ENCODE results near the gene FGFR2.

The FGFR2 gene

DNA sequence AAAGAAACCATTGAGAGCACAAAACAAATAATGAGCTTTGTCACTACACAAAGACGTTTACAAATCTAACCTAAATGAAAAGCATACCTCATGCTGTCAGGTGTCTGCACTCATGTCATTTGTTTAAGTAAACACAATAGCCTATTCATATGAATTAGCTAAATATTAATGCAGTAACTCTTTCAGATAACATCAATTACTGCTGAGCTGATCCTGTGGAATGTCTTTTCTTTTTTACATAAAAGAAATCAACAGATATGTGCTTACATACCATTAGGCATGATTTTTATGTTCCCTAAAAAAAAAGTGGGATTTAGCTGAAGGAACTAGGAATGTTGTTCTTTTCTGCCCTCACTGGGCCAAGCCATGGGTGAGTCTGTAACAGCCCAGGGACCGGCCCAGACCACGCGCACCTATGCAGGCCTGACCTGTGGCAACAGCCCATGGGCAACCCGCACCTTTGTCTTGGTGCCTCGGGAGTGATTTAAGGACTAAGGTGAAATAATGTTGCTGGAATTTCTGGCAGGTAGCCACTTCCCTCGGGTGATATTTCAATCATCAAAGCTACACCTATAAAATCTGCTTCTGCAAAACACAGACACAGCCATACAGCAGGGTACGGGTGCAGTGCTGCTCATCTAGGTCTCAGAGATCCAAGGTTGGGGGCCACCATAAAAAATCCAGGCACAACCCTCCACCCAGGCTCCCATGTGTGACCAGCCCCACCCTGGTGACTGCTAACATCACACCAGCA lies 44.6 kb downstream of the FGFR2 start:
- TF ChIP-seq, protein P1, sequence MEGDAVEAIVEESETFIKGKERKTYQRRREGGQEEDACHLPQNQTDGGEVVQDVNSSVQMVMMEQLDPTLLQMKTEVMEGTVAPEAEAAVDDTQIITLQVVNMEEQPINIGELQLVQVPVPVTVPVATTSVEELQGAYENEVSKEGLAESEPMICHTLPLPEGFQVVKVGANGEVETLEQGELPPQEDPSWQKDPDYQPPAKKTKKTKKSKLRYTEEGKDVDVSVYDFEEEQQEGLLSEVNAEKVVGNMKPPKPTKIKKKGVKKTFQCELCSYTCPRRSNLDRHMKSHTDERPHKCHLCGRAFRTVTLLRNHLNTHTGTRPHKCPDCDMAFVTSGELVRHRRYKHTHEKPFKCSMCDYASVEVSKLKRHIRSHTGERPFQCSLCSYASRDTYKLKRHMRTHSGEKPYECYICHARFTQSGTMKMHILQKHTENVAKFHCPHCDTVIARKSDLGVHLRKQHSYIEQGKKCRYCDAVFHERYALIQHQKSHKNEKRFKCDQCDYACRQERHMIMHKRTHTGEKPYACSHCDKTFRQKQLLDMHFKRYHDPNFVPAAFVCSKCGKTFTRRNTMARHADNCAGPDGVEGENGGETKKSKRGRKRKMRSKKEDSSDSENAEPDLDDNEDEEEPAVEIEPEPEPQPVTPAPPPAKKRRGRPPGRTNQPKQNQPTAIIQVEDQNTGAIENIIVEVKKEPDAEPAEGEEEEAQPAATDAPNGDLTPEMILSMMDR (IDR thresholded peaks at IDR 0.05; ENCODE audit: control extremely low read depth, extremely low read depth, low read depth, missing control alignments) = no peak
- no peak for DNase-seq (ENCODE audit: extremely low spot score)
- ChIA-PET POLR2A (no interaction called here), CTCF (interaction anchor here (1.2 to 1.6 kb wide), 2 partner anchors 12 to 13 kb away, joined by 3 to 6 read pairs; no protein-coding TSS in a partner anchor)

DNA sequence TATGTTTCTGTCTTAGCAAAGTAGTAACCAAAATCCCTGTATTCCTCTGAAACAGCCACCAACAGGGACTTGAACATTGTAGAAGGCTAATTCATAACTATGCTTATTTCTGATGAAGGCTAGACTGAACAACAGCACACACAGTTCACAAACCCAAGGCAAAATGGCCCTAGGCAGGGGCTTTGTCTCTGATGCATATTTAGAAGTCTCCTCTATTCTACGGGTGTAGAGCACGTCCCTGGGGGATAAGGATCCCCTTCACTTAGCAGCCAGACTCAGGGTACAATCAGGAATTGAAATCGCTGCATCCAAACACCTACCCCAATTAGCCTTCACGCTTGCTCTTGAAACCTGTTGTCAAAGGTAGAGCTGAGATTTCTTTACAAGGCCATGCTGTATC lies 45.5 kb downstream of the FGFR2 start:
- ChIA-PET POLR2A (no interaction called here), CTCF (no interaction called here)
- DNase-seq (ENCODE audit: extremely low spot score) = no peak
- TF ChIP-seq, protein P1 (IDR thresholded peaks at IDR 0.05; ENCODE audit: control extremely low read depth, extremely low read depth, low read depth, missing control alignments) = no peak

DNA sequence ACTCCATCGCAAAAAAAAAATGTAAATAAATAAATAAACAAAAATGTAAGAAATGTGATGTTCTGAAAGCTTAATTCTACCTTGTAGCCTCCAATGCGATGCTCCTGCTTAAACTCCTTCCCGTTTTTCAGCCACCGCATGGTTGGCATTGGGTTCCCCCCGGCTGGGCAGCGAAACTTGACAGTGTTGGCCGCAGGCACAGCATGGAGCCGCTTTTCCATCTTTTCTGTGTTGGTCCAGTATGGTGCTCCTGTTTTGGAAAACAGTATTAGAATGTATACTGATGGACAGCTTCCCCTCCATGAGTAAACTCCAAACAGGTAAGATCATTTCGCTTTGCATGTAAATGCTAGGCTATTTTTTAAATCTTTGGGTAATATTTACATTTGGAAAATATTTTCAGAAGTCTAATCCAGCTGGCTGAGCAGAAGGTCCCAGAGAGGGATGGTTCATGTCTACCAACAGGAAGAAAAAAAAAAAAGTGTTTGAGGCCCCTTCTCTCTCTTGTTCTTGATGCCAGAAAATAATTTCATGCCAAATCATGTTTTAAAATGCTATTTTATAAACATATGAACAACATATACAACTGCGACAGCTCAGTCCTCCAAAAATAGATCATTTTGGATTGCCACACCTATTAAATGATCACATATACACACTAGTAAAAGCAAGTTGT lies 46.9 kb downstream of the FGFR2 start:
- TF ChIP-seq, protein P1 (IDR thresholded peaks at IDR 0.05; ENCODE audit: control extremely low read depth, extremely low read depth, low read depth, missing control alignments) = no peak
- POLR2A ChIA-PET = no interaction called here
- CTCF ChIA-PET = no interaction called here
- no peak for DNase-seq (ENCODE audit: extremely low spot score)

DNA sequence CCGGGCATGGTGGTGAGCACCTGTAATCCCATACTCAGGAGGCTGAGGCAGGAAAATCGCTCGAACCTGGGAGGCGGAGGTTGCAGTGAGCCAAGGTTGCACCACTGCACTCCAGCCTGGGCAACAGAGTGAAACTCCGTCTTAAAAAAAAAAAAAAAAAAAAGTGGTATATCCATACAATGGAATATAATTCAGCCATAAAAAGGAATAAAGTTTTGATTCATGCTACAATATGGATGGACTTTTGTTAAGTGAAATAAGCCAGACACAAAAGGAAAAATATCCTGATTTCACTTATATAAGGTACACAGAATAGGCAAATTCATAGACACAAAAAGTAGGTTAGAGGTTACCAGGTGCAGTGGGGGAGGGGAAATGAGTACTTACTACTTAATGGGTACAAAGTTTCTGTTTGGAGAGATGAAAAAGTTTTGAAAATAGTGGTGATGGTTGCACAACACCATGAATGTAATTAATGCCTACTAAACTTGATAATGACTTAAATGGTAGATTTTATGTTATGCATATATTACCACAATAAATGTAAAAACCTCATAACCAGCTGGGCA lies 53.9 kb downstream of the FGFR2 start:
- ChIA-PET POLR2A (interaction anchor here (0.6 kb wide), 1 partner anchor 53 kb away, joined by 5 read pairs; no protein-coding TSS in a partner anchor), CTCF (no interaction called here)
- no peak for DNase-seq (ENCODE audit: extremely low spot score)
- TF ChIP-seq, protein P1 (IDR thresholded peaks at IDR 0.05; ENCODE audit: control extremely low read depth, extremely low read depth, low read depth, missing control alignments) = no peak

DNA sequence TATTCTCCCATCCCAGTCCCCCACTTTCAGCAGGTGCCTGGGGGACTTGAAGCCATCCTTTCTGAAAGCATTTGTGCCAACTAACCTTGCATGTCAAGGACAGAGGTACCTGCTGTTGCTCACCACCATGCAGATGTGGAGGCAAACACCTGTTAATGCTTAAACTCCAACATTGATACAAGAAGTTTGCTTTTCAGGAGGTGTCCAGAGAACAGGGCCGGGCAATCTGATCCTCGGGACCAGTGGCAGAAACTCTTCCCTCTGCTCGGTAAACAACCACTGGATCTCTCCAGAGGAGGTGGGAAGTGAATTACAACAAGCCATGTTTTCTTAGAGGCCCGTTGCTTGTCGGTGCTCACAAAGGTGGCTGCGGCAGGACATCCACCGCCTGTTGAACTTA lies 54.7 kb downstream of the FGFR2 start:
- POLR2A ChIA-PET = interaction anchor here (0.6 kb wide), 1 partner anchor 52 kb away, joined by 5 read pairs; no protein-coding TSS in a partner anchor

More for the DNA sequence above, 54.7 kb downstream of the FGFR2 start:
- TF ChIP-seq, protein P1 (IDR thresholded peaks at IDR 0.05; ENCODE audit: control extremely low read depth, extremely low read depth, low read depth, missing control alignments) = no peak
- CTCF ChIA-PET = no interaction called here
- DNase-seq (ENCODE audit: extremely low spot score) = no peak
